GM21390 (cell line): Measurements from ENCODE around the gene SMIM33.
A peak's percentile ranks its signal among the peaks of the same experiment; 100 is the strongest.
"Not testable (repeated sequence)": the region's sequence is repeated elsewhere in the genome, so short reads cannot be mapped to it uniquely, and the experiment has no call there.

Source experiments
- ATAC-seq: cut with Tn5 transposase; IDR thresholded peaks from one replicate; pipeline ENCODE4 v1.9.1; 2021; ENCODE audit not compliant: unreplicated experiment

The SMIM33 gene

DNA sequence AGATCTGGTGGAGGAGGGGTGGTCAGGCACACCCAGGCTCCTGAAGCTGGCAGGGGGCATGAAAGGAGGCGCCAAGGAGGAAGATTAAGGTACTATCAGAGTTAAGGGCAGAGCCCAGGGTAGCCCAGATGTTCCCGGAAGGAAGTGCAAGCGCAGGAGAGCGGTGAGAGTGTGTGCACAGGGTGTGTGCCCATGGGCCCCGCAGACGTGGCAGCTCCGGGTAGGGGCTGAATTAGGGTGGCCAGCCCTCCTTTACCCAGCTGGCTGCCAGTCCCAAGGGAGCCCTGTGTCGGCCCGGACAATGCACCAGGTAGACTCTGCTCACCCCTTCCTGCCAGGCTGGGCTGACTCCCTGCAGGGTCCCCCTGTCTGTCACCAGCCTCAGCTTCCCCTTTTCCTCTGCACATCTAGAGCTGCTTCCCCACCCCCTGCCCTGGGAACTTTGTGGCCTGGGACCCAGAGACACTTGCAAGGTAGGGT, at the start of gene SMIM33:
Gene SMIM33 (plus strand): TSS at position 184 of the 480 bp plus-strand sequence. CDS start 118 bp downstream, at position 302.
- ATAC-seq, result no peak

DNA sequence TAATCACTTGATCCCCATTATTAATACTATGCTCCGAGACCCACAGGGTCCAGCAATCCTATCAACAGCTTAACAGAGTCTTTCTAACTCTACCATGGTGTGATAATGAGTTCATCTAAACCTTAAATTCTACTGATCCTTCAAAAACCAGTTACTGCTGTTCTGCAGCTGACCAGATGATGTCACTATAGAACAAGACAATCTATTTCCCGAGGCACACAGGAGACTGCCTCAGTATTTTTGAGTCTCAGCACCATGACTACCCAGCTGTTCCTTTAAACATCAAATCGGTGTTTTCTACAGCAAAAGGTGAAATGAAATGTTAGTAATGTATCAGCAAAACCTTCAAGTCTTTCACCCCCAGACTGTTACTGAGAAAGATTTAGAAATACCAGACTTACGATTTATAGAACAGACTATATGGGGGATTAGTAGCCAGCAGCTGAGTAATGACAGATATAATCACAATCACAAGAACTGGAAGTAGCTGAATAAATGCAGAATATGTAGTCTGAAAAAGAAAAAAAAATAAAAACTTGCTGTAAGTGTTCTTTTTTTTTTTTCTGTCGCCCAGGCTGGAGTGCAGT, 48.4 kb upstream of the SMIM33 start:
- ATAC-seq, result no peak

GRCh38 chr5:139425497-139425896, 45.3 kb upstream of the SMIM33 start:
- ATAC-seq, result no peak

- no peak for ATAC-seq
Observed at GRCh38 chr5:139426203-139426885, 44.5 kb upstream of the SMIM33 start.

DNA sequence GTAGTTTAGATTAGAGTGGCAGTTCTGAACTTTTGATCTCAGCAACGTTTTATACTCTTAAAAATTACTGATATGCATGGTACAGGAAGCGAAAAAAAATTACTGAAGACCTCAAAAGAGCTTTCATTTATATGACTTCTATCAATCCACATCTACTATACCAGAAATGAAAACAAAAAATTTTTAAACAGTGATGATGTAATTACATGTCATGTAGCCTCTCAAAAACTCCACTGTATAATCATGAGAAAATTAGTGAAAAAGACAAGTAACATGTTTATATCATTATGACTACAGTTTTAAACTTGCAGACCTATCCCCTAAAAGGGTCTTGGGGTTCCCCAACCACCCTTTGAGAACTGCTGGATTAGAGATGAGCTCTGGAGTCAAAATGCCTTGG, 40.8 kb upstream of the SMIM33 start:
- no peak for ATAC-seq

DNA sequence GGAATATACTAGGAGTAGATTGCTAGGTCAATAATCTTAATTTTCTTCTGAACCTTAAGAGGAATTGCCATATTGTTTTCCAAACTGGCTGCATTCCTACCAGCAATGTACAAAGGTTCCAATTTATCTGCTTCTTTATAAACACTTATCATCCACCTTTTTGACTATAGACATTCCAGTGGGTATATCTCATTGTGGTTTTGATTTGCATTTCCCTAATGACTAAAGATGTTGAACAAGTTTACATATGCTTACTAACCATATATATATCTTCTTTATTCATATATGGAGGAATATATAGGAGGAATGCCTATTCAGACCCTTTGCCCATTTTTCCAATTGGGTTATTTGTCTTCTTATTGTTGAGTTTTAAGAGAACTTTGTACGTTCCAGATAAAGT, 39.1 kb upstream of the SMIM33 start:
- ATAC-seq, result no peak

GRCh38 chr5:139435676-139436075, 35.1 kb upstream of the SMIM33 start:
- ATAC-seq, result no peak

- ATAC-seq, result no peak
Observed at GRCh38 chr5:139438707-139439012, 32.1 kb upstream of the SMIM33 start.

GRCh38 chr5:139439013-139439903, 31.5 kb upstream of the SMIM33 start, which contains the start of gene DNAJC18:
Gene DNAJC18, minus strand, starts transcription at chr5:139439525. Its CDS starts 80 bp downstream, at chr5:139439445.
- peak; percentile 96 for ATAC-seq

DNA sequence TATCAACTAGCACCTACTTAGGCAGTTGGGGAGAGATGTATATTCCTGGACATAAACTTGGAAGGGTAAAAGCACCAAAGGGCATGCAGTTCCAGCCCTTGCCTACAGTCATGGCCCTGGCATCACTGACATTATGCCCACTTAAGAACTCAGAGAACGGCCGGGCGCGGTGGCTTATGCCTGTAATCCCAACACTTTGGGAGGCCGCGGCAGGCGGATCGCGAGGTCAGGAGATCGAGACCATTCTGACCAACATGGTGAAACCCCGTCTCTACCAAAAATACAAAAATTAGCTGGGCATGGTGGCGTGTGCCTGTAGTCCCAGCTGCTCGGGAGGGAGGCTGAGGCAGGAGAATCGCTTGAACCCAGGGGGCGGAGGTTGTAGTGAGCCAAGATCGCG, 30.4 kb upstream of the SMIM33 start:
- ATAC-seq, result not testable (repeated sequence)

GRCh38 chr5:139443831-139444453, 26.9 kb upstream of the SMIM33 start:
- ATAC-seq, result no peak

- ATAC-seq, result no peak
Observed at GRCh38 chr5:139445325-139446170, 25.3 kb upstream of the SMIM33 start.

DNA sequence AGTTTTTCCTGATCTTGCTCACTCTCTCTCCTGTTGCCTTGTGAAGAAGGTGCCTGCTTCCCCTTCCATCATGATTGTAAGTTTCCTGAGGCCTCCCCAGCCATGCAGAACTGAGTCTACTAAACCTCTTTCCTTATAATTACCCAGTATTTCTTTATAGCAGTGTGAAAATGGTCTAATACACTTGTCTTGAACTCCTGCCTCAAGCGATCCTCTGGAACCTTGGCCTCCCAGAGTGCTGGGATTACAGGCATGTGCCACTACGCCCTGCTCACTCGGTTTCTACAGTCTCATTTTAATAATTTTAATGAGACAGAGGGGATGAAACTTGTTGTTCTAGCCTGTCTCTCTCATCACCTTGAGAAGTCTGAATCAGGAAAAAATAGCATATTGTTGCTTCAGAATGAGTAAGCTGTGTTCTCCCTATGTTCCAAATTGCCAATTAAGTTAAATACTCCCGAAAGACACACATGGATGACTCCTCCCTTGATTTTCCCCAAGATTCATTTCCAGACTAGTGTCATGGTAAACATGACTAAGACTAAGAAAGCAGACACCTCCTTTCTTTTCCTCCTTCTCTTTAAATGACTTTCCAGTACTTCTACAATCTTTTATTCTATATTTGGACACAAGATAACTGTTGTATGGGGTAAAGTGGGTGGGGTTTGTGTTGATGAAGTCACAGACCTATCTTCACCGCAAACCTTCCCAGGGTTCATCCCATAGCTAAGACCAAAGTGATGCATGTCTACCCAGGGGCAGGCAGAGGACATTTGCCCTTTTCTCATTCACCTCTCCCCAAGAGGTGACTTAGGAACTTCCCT, 23.6 kb upstream of the SMIM33 start:
- ATAC-seq, result no peak

GRCh38 chr5:139451176-139451575, 19.6 kb upstream of the SMIM33 start:
- no peak for ATAC-seq

GRCh38 chr5:139451878-139452660, 18.7 kb upstream of the SMIM33 start:
- no peak for ATAC-seq

DNA sequence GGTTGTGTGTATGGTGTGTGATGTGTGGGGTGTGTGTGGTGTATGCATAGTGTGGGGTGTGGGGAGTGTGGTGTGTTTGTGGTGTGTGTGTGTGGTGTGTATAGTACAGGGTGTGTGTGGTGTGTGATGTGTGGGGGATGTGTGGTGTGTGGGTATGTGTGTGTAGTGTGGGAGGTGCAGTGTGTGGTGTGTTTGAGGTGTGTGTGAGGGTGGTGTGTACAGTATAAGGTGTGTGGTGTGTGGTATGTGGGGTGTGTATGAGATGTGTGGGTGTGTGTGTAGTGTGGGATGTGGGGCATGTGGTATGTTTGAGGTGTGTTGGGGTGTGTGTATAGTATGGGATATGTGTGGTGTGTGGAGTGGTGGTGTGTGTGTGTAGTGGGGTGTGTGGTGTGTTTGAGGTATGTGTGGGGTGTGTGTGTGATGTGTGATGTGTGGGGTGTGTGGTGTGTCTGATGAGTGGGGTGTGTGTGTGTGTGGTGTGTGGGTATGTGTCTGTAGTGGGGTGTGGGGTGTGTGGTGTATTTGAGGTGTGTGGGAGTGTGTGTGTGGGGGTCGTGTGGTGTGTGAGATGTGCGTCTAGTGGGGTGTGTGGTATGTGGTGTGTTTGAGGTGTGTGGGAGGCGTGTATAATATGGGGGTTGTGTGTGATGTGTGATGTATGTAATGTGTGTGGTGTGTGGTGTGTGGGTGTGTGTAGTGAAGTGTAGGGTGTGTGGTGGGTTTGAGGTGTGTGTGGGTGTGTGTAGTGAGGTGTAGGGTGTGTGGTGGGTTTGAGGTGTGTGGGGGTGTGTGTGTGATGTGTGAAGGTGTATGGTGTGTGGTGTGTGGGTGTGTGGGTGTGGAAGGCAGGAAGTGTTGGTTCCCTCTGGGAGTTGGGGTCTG, 16.9 kb upstream of the SMIM33 start:
- no peak for ATAC-seq

GRCh38 chr5:139454568-139455290, 16.1 kb upstream of the SMIM33 start:
- no peak for ATAC-seq
